Neural cell (in vitro differentiated cells): ENCODE data around the gene FOXJ2. TPM values are rescaled to one million over a fixed set of nuclear protein-coding genes. Genes with fewer than 3 reads are reported as not detected.
"Not testable (repeated sequence)": the region's sequence is repeated elsewhere in the genome, so short reads cannot be mapped to it uniquely, and the experiment has no call there.

ENCODE experiments used
- H2AFZ ChIP-seq: fragments of 200-600, 300-800 bp; sonication (generic), shearing (Covaris generic); 2 replicates; pipeline ENCODE4 v1.6.0; 2014; ENCODE audit warnings: low read depth, mild to moderate bottlenecking, antibody characterized with exemption, low read length, moderate library complexity
- H3F3A ChIP-seq: fragments of 200-600 bp; shearing (Covaris generic); 2 replicates; pipeline ENCODE4 v1.6.1; 2016; ENCODE audit warnings: mild to moderate bottlenecking, moderate library complexity, mixed read lengths, antibody characterized with exemption, low read length; ENCODE audit not compliant: insufficient read depth, poor library complexity, severe bottlenecking
- H3K27ac ChIP-seq: fragments of 200-600, 300-800 bp; sonication (generic), shearing (Covaris generic); 2 replicates; pipeline ENCODE4 v1.5.1; 2014; ENCODE audit warnings: mild to moderate bottlenecking, low read length, moderate library complexity
- H3K27me3 ChIP-seq: fragments of 300-800, 200-600 bp; sonication (generic), shearing (Covaris generic); 2 replicates; pipeline ENCODE4 v1.6.0; 2014; ENCODE audit warnings: mild to moderate bottlenecking, low read depth, low read length, moderate library complexity; ENCODE audit not compliant: insufficient read depth
- H3K36me3 ChIP-seq: fragments of 300-800, 200-600 bp; sonication (generic), shearing (Covaris generic); 2 replicates; pipeline ENCODE4 v1.5.1; 2014; ENCODE audit warnings: mild to moderate bottlenecking, antibody characterized with exemption, low read length, moderate library complexity; ENCODE audit not compliant: insufficient read depth
- H3K4me2 ChIP-seq: fragments of 300-800, 200-600 bp; sonication (generic), shearing (Covaris generic); 2 replicates; pipeline ENCODE4 v1.6.0; 2014; ENCODE audit warnings: mild to moderate bottlenecking, low read length
- H3K4me3 ChIP-seq: fragments of 300-800, 200-600 bp; sonication (generic), shearing (Covaris generic); 2 replicates; pipeline ENCODE4 v1.5.1; 2014; ENCODE audit warnings: mild to moderate bottlenecking, low read length, moderate library complexity
- H3K79me2 ChIP-seq: fragments of 200-600 bp; shearing (Covaris generic); replicated peaks from 2 replicates; pipeline ENCODE4 v1.6.0; 2014; ENCODE audit warnings: mild to moderate bottlenecking, low read length, moderate library complexity; ENCODE audit not compliant: insufficient read depth
- H3K9ac ChIP-seq: fragments of 300-800, 200-600 bp; sonication (generic), shearing (Covaris generic); 2 replicates; pipeline ENCODE4 v1.6.1; 2016; ENCODE audit warnings: mild to moderate bottlenecking, low read length, mixed read lengths
- H3K9me2 ChIP-seq: fragments of 200-600 bp; shearing (Covaris generic); 2 replicates; pipeline ENCODE4 v1.6.1; 2016; ENCODE audit warnings: mild to moderate bottlenecking, low read length, mixed read lengths; ENCODE audit not compliant: insufficient read depth
- H3K9me3 ChIP-seq: fragments of 200-600, 300-800 bp; sonication (generic), shearing (Covaris generic); 2 replicates; pipeline ENCODE4 v1.6.1; 2016; ENCODE audit warnings: mild to moderate bottlenecking, mixed run types, low read length, moderate library complexity, mixed read lengths
- H4K20me1 ChIP-seq: fragments of 200-600 bp; shearing (Covaris generic); 2 replicates; pipeline ENCODE4 v1.6.1; 2016; ENCODE audit warnings: mild to moderate bottlenecking, mixed run types; ENCODE audit not compliant: insufficient read depth
- CTCF ChIP-seq: fragments of 450-650 bp; IDR thresholded peaks from 2 replicates; pipeline ENCODE4 v1.5.1; 2014; ENCODE audit warnings: antibody characterized with exemption, mild to moderate bottlenecking, moderate library complexity; ENCODE audit not compliant: poor library complexity, severe bottlenecking
- EP300 ChIP-seq: fragments of 450-650 bp; conservative IDR thresholded peaks from 2 replicates; pipeline ENCODE4 v1.6.1; 2014; ENCODE audit warnings: antibody characterized with exemption, mild to moderate bottlenecking, moderate library complexity; ENCODE audit not compliant: poor library complexity, severe bottlenecking
- EZH2 ChIP-seq: fragments of 200-600, 300-800 bp; shearing (Covaris generic), sonication (generic); IDR thresholded peaks from 2 replicates; pipeline ENCODE4 v1.6.1; 2014; ENCODE audit warnings: antibody characterized with exemption, low read length, borderline replicate concordance, mild to moderate bottlenecking; ENCODE audit not compliant: insufficient read depth, poor library complexity, severe bottlenecking
- MXI1 ChIP-seq: fragments of 450-650 bp; conservative IDR thresholded peaks from 2 replicates; pipeline ENCODE4 v1.6.1; 2014; ENCODE audit warnings: antibody characterized with exemption, mild to moderate bottlenecking; ENCODE audit not compliant: poor library complexity, severe bottlenecking
- POLR2AphosphoS5 ChIP-seq: IDR thresholded peaks from 2 replicates; pipeline ENCODE4 v1.6.1; 2012
- RAD21 ChIP-seq: fragments of 450-650 bp; conservative IDR thresholded peaks from 2 replicates; pipeline ENCODE4 v1.6.1; 2014; ENCODE audit warnings: antibody characterized with exemption, mild to moderate bottlenecking, moderate library complexity
- REST ChIP-seq: IDR thresholded peaks from 2 replicates; pipeline ENCODE4 v1.6.1; 2012; ENCODE audit warnings: borderline replicate concordance
- SMC3 ChIP-seq: fragments of 450-650 bp; conservative IDR thresholded peaks from 2 replicates; pipeline ENCODE4 v1.6.1; 2014; ENCODE audit warnings: antibody characterized with exemption, mild to moderate bottlenecking, moderate library complexity; ENCODE audit not compliant: poor library complexity
- TAF1 ChIP-seq: IDR thresholded peaks from 2 replicates; pipeline ENCODE4 v1.6.1; 2012; ENCODE audit warnings: low read depth
- polyA plus RNA-seq: library from polyadenylated mRNA; depleted of rRNA; stranded (reverse); fragments of >200 nt; gene quantifications from 2 replicates; pipeline ENCODE4 v1.2.3, GENCODE V29; 2014

FOXJ2 gene
- polyA plus RNA-seq, 1 donor from 2014 or later = 5.8 TPM

- Histone ChIP-seq H3K9me2 (no peaks in the 10 kb centered on the region), H3K27me3 (no peaks in the 10 kb centered on the region), H3K9me3 (no peaks in the 10 kb centered on the region), H3K36me3 (no peaks in the 10 kb centered on the region), H4K20me1 (no peaks in the 10 kb centered on the region), H3K4me2 (no peak overlapping the region), H3K4me3 (no peak overlapping the region), H3F3A (no peaks in the 10 kb centered on the region), H2AFZ (no peak overlapping the region), H3K79me2 (peaks cover 56% of the 10 kb centered on the region), H3K9ac (no peak overlapping the region), H3K27ac (no peak overlapping the region)
- TF ChIP-seq RAD21 (no peak), TAF1 (no peak), POLR2AphosphoS5 (no peak), REST (no peak), EZH2 (no peak), MXI1 (no peak), EP300 (no peak)
Measured at GRCh38 chr12:8088574-8088973, 56.1 kb downstream of the FOXJ2 start.

- H3K27me3 ChIP-seq, H3K36me3 ChIP-seq, H3K9me2 ChIP-seq, H3K9me3 ChIP-seq, H4K20me1 ChIP-seq, H3F3A ChIP-seq, H2AFZ ChIP-seq, H3K27ac ChIP-seq, H3K4me2 ChIP-seq, H3K9ac ChIP-seq, H3K4me3 ChIP-seq: not testable (repeated sequence)
- H3K79me2 ChIP-seq = peaks cover 49% of the 10 kb centered on the region
Measured at GRCh38 chr12:8089277-8089676, 56.8 kb downstream of the FOXJ2 start.

- Histone ChIP-seq H3F3A (no peaks in the 10 kb centered on the region), H3K9me3 (no peaks in the 10 kb centered on the region), H3K9me2 (no peaks in the 10 kb centered on the region), H3K4me3 (no peak overlapping the region), H3K4me2 (no peak overlapping the region), H2AFZ (no peak overlapping the region), H3K79me2 (peaks cover 44% of the 10 kb centered on the region), H3K27ac (no peak overlapping the region), H3K27me3 (no peaks in the 10 kb centered on the region), H3K9ac (no peak overlapping the region), H3K36me3 (peaks cover 6% of the 10 kb centered on the region), H4K20me1 (no peaks in the 10 kb centered on the region)
- no peak for TF ChIP-seq EP300
- no peak for TF ChIP-seq POLR2AphosphoS5
- TF ChIP-seq REST = no peak
- no peak for TF ChIP-seq CTCF
- TF ChIP-seq MXI1 = no peak
- TF ChIP-seq EZH2 = no peak
- TF ChIP-seq SMC3 = no peak
- TF ChIP-seq RAD21 = no peak
- no peak for TF ChIP-seq TAF1
Measured at GRCh38 chr12:8089716-8090115, 57.2 kb downstream of the FOXJ2 start.
